ENCODE measurements around the gene TMEM238L. TPM values are rescaled to one million over a fixed set of nuclear protein-coding genes. Genes with fewer than 3 reads are reported as not detected.

Gene TMEM238L
- total and polyA plus RNA-seq, 9 of the 15 experiments (the other 6 are each of a cell fraction or from before 2014, with no cell fraction given), result not detected

GRCh38 chr17:10745231-10745630 is 58.7 kb downstream of the TMEM238L start:
- Histone ChIP-seq H3K4me2 (ENCODE audit: insufficient read depth, low read length) (no peak overlapping the region), H3K27me3 (ENCODE audit: control insufficient read depth in 2 of 2, insufficient read depth in 2 of 2, low read length in 2 of 2) (peaks cover 0 to 6% of the 10 kb centered on the region in 2 experiments; a peak in 1 of 5 replicates), H2AFZ (ENCODE audit: low read depth, low read length) (no peak overlapping the region), H3K9me1 (ENCODE audit: control insufficient read depth, insufficient read depth, low read length) (no peaks in the 10 kb centered on the region), H3K27ac (ENCODE audit: extremely low read depth, low read depth, low read length) (no peak overlapping the region), H4K20me1 (replicated peaks; ENCODE audit: control insufficient read depth, insufficient read depth, low read length) (no peaks in the 10 kb centered on the region), H3K79me2 (ENCODE audit: control insufficient read depth, insufficient read depth, low read length) (no peaks in the 10 kb centered on the region), H3K9ac (ENCODE audit: insufficient read depth in 1 of 2, low read depth in 2 of 2, low read length in 2 of 2) (no peak overlapping the region), H3K9me3 (replicated peaks; ENCODE audit: control insufficient read depth, insufficient read depth, low read depth, low read length) (no peaks in the 10 kb centered on the region), H3K36me3 (ENCODE audit: control insufficient read depth, insufficient read depth, low read length) (no peaks in the 10 kb centered on the region), H3K4me1 (replicated peaks in 1 of 2; ENCODE audit: control insufficient read depth in 2 of 2, insufficient read depth in 2 of 2, low read length in 2 of 2) (no peaks in the 10 kb centered on the region), H3K4me3 (no peak overlapping the region)
- WGBS (ENCODE audit: insufficient coverage, low coverage, missing lambda C conversion rate), result 0% methylated on average over 5 of the region's 6 CpGs
- TF ChIP-seq, protein P1, sequence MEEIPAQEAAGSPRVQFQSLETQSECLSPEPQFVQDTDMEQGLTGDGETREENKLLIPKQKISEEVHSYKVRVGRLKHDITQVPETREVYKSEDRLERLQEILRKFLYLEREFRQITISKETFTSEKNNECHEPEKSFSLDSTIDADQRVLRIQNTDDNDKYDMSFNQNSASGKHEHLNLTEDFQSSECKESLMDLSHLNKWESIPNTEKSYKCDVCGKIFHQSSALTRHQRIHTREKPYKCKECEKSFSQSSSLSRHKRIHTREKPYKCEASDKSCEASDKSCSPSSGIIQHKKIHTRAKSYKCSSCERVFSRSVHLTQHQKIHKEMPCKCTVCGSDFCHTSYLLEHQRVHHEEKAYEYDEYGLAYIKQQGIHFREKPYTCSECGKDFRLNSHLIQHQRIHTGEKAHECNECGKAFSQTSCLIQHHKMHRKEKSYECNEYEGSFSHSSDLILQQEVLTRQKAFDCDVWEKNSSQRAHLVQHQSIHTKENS (CRISPR knock-in tag; IDR thresholded peaks at IDR 0.05), result no peak
- TF ChIP-seq KAT2B (IDR thresholded peaks at IDR 0.05; ENCODE audit: low read depth, low read length) (no peak), USF1 (CRISPR knock-in tag; IDR thresholded peaks at IDR 0.05) (no peak), GTF2A2 (tag; IDR thresholded peaks at IDR 0.05) (no peak), LCOR (CRISPR knock-in tag; IDR thresholded peaks at IDR 0.05) (no peak), CTBP1 (IDR thresholded peaks at IDR 0.05; ENCODE audit: borderline replicate concordance) (no peak), ESRRB (CRISPR knock-in tag; IDR thresholded peaks at IDR 0.05; ENCODE audit: borderline replicate concordance) (no peak), NR2C2 (CRISPR knock-in tag; IDR thresholded peaks at IDR 0.05) (no peak), NR2C2 (tag; IDR thresholded peaks at IDR 0.05) (no peak), NFRKB (IDR thresholded peaks at IDR 0.05; ENCODE audit: low read depth) (no peak)
- CTCF ChIA-PET (ENCODE audit: low intra/inter-chr PET ratio), result no interaction called here
- in situ Hi-C loops (cut with MboI), result no loop called here
- POLR2A ChIA-PET, result no interaction called here
- ATAC-seq, result no peak
- DNase-seq (ENCODE audit: extremely low read depth in 1 of 4, low spot score in 3 of 4), result no peak
- BruUV-seq (replicated peaks), result no TSS peak
- intact Hi-C loops (cut with micrococcal nuclease), result no loop called here
- no peak for FAIRE-seq

Small RNAs within 50 kb of the gene (small RNA-seq; reads per million reads assigned to genes)
- not detected for gene AC015908.2
- gene TMEM238L, result not detected

Other genes with a start within 250 kb of the TMEM238L start
- gene MYH3, start 146.8 kb downstream of the TMEM238L start, total RNA-seq (2014; rRNA removed), result 0.12 and 0.36 TPM in 2 replicates
- 0.38 and 0.44 TPM in 2 replicates for gene MYH3, start 146.8 kb downstream of the TMEM238L start, total RNA-seq (2014; rRNA removed; fragmentation: Illumina TruSeq; extraction: Trizol)
- 0.30 and 0.51 TPM in 2 replicates for gene MYH3, start 146.8 kb downstream of the TMEM238L start, total RNA-seq (2015; rRNA removed; fragmentation: Illumina TruSeq; extraction: Trizol)
- 0.07 and 0.35 TPM in 2 replicates for gene MYH3, start 146.8 kb downstream of the TMEM238L start, total RNA-seq (2021)
- gene MYH3, start 146.8 kb downstream of the TMEM238L start, polyA plus RNA-seq (2011; rRNA removed), result 0.75 and 0.91 TPM in 2 replicates
- 0.44 and 0.51 TPM in 2 replicates for gene MYH3, start 146.8 kb downstream of the TMEM238L start, polyA plus RNA-seq (2014; fragmentation: Illumina TruSeq; extraction: Trizol)
- gene MYH3, start 146.8 kb downstream of the TMEM238L start, polyA plus RNA-seq (2014; fragmentation: Nextera tagmentation; extraction: Ambion mirVana), result under 1 TPM in 1 of 2 experiments, not detected in 1; 0.31 TPM
- gene MYH3, start 146.8 kb downstream of the TMEM238L start, polyA plus RNA-seq (2014; rRNA removed), result 0.22 and 0.24 TPM in 2 replicates
- 40.9 and 51.1 TPM in 2 replicates for gene SCO1, start 106.6 kb downstream of the TMEM238L start, total RNA-seq (2014; rRNA removed)
- gene SCO1, start 106.6 kb downstream of the TMEM238L start, total RNA-seq (2014; rRNA removed; fragmentation: Illumina TruSeq; extraction: Trizol), result 24.1 and 24.6 TPM in 2 replicates
- 19.7 and 20.5 TPM in 2 replicates for gene SCO1, start 106.6 kb downstream of the TMEM238L start, total RNA-seq (2015; rRNA removed; fragmentation: Illumina TruSeq; extraction: Trizol)
- gene SCO1, start 106.6 kb downstream of the TMEM238L start, total RNA-seq (2021), result 32.9 and 35.1 TPM in 2 replicates
- gene SCO1, start 106.6 kb downstream of the TMEM238L start, polyA plus RNA-seq (2011; rRNA removed), result 17.3 and 22.1 TPM in 2 replicates
- gene SCO1, start 106.6 kb downstream of the TMEM238L start, polyA plus RNA-seq (2014; fragmentation: Illumina TruSeq; extraction: Trizol), result 16.0 and 16.6 TPM in 2 replicates
- 1 to 10 TPM; 7.1 to 8.6 TPM for gene SCO1, start 106.6 kb downstream of the TMEM238L start, polyA plus RNA-seq (2014; fragmentation: Nextera tagmentation; extraction: Ambion mirVana)
- gene SCO1, start 106.6 kb downstream of the TMEM238L start, polyA plus RNA-seq (2014; rRNA removed), result 28.1 and 35.6 TPM in 2 replicates
- gene ADPRM, start 106.5 kb downstream of the TMEM238L start, total RNA-seq (2014; rRNA removed), result 4.0 and 4.7 TPM in 2 replicates
- gene ADPRM, start 106.5 kb downstream of the TMEM238L start, total RNA-seq (2014; rRNA removed; fragmentation: Illumina TruSeq; extraction: Trizol), result 9.0 and 10.0 TPM in 2 replicates
- gene ADPRM, start 106.5 kb downstream of the TMEM238L start, total RNA-seq (2015; rRNA removed; fragmentation: Illumina TruSeq; extraction: Trizol), result 4.6 and 5.2 TPM in 2 replicates
- gene ADPRM, start 106.5 kb downstream of the TMEM238L start, total RNA-seq (2021), result 5.1 and 5.3 TPM in 2 replicates
- gene ADPRM, start 106.5 kb downstream of the TMEM238L start, polyA plus RNA-seq (2011; rRNA removed), result 11.4 and 11.5 TPM in 2 replicates
- 6.0 and 6.2 TPM in 2 replicates for gene ADPRM, start 106.5 kb downstream of the TMEM238L start, polyA plus RNA-seq (2014; fragmentation: Illumina TruSeq; extraction: Trizol)
- 10 to 100 TPM; 13.8 to 17.6 TPM for gene ADPRM, start 106.5 kb downstream of the TMEM238L start, polyA plus RNA-seq (2014; fragmentation: Nextera tagmentation; extraction: Ambion mirVana)
- 5.5 and 5.6 TPM in 2 replicates for gene ADPRM, start 106.5 kb downstream of the TMEM238L start, polyA plus RNA-seq (2014; rRNA removed)
- not detected in 2 replicates for gene TMEM220, start 74.1 kb downstream of the TMEM238L start, total RNA-seq (2014; rRNA removed)
- gene TMEM220, start 74.1 kb downstream of the TMEM238L start, total RNA-seq (2014; rRNA removed; fragmentation: Illumina TruSeq; extraction: Trizol), result not detected in 2 replicates
- not detected in 2 replicates for gene TMEM220, start 74.1 kb downstream of the TMEM238L start, total RNA-seq (2015; rRNA removed; fragmentation: Illumina TruSeq; extraction: Trizol)
- not detected in 2 replicates for gene TMEM220, start 74.1 kb downstream of the TMEM238L start, total RNA-seq (2021)
- not detected in 2 replicates for gene TMEM220, start 74.1 kb downstream of the TMEM238L start, polyA plus RNA-seq (2011; rRNA removed)
- gene TMEM220, start 74.1 kb downstream of the TMEM238L start, polyA plus RNA-seq (2014; fragmentation: Illumina TruSeq; extraction: Trizol), result not detected in 2 replicates
- not detected for gene TMEM220, start 74.1 kb downstream of the TMEM238L start, polyA plus RNA-seq (2014; fragmentation: Nextera tagmentation; extraction: Ambion mirVana)
- gene TMEM220, start 74.1 kb downstream of the TMEM238L start, polyA plus RNA-seq (2014; rRNA removed), result not detected in 2 replicates
- not detected in 2 replicates for gene PIRT, start 34.0 kb upstream of the TMEM238L start, total RNA-seq (2014; rRNA removed)
- gene PIRT, start 34.0 kb upstream of the TMEM238L start, total RNA-seq (2014; rRNA removed; fragmentation: Illumina TruSeq; extraction: Trizol), result not detected in 2 replicates
- not detected in 2 replicates for gene PIRT, start 34.0 kb upstream of the TMEM238L start, total RNA-seq (2015; rRNA removed; fragmentation: Illumina TruSeq; extraction: Trizol)
- not detected in 2 replicates for gene PIRT, start 34.0 kb upstream of the TMEM238L start, total RNA-seq (2021)
- gene PIRT, start 34.0 kb upstream of the TMEM238L start, polyA plus RNA-seq (2011; rRNA removed), result not detected in 2 replicates
- gene PIRT, start 34.0 kb upstream of the TMEM238L start, polyA plus RNA-seq (2014; fragmentation: Illumina TruSeq; extraction: Trizol), result not detected in 2 replicates
- gene PIRT, start 34.0 kb upstream of the TMEM238L start, polyA plus RNA-seq (2014; fragmentation: Nextera tagmentation; extraction: Ambion mirVana), result not detected
- not detected in 2 replicates for gene PIRT, start 34.0 kb upstream of the TMEM238L start, polyA plus RNA-seq (2014; rRNA removed)

Data from K562 (cell line).